Parathyroid adenoma (tissue), 2 donors: ENCODE measurements around the gene PLA2R1.

Experiments used
- H2AFZ ChIP-seq: fragments of 300-600 bp; sonication (generic); one replicate; pipeline ENCODE4 v1.7.0; 2017; ENCODE audit warnings: antibody characterized with exemption, mild to moderate bottlenecking
- H3K27ac ChIP-seq: fragments of 300-600 bp; sonication (generic); one replicate; pipeline ENCODE4 v1.7.0; 2017
- H3K27me3 ChIP-seq: fragments of 300-600 bp; sonication (generic); one replicate; pipeline ENCODE4 v1.7.0; 2017; ENCODE audit warnings: low read length; ENCODE audit not compliant: control insufficient read depth, insufficient read depth
- H3K36me3 ChIP-seq: fragments of 300-600 bp; sonication (generic); one replicate; pipeline ENCODE4 v1.7.0; 2017; ENCODE audit warnings: low read length; ENCODE audit not compliant: control insufficient read depth, insufficient read depth
- H3K4me1 ChIP-seq: fragments of 300-600 bp; sonication (generic); one replicate; pipeline ENCODE4 v1.7.0; 2017; ENCODE audit warnings: control low read depth
- H3K4me2 ChIP-seq: fragments of 300-600 bp; sonication (generic); one replicate; pipeline ENCODE4 v1.7.0; 2017; ENCODE audit warnings: low read length
- H3K4me3 ChIP-seq: fragments of 300-600 bp; sonication (generic); one replicate; pipeline ENCODE4 v1.7.0; 2017; ENCODE audit warnings: low read depth, low read length
- H3K79me2 ChIP-seq: fragments of 300-600 bp; sonication (generic); one replicate; pipeline ENCODE4 v1.7.0; 2017; ENCODE audit warnings: control low read depth
- H3K9ac ChIP-seq: fragments of 300-600 bp; sonication (generic); one replicate; pipeline ENCODE4 v1.7.0; 2017; ENCODE audit warnings: mild to moderate bottlenecking
- H3K9me3 ChIP-seq: fragments of 300-600 bp; sonication (generic); one replicate; pipeline ENCODE4 v1.7.0; 2017; ENCODE audit warnings: low read length; ENCODE audit not compliant: control insufficient read depth
- CTCF ChIP-seq: fragments of 300-600 bp; sonication (generic); IDR thresholded peaks from one replicate; pipeline ENCODE4 v1.7.0; 2017; ENCODE audit warnings: antibody characterized with exemption, mild to moderate bottlenecking
- donor health status: primary hyperparathyroidism.

Gene PLA2R1

GRCh38 chr2:159895258-159896065, 167.0 kb downstream of the PLA2R1 start:
- Histone ChIP-seq H3K9ac (no peak overlapping the region), H3K27ac (no peak overlapping the region), H2AFZ (no peak overlapping the region), H3K79me2 (no peaks in the 10 kb centered on the region), H3K36me3 (no peaks in the 10 kb centered on the region), H3K4me3 (no peak overlapping the region), H3K4me1 (no peaks in the 10 kb centered on the region), H3K9me3 (no peaks in the 10 kb centered on the region), H3K4me2 (no peak overlapping the region), H3K27me3 (no peaks in the 10 kb centered on the region)
- TF ChIP-seq CTCF, result no peak

DNA sequence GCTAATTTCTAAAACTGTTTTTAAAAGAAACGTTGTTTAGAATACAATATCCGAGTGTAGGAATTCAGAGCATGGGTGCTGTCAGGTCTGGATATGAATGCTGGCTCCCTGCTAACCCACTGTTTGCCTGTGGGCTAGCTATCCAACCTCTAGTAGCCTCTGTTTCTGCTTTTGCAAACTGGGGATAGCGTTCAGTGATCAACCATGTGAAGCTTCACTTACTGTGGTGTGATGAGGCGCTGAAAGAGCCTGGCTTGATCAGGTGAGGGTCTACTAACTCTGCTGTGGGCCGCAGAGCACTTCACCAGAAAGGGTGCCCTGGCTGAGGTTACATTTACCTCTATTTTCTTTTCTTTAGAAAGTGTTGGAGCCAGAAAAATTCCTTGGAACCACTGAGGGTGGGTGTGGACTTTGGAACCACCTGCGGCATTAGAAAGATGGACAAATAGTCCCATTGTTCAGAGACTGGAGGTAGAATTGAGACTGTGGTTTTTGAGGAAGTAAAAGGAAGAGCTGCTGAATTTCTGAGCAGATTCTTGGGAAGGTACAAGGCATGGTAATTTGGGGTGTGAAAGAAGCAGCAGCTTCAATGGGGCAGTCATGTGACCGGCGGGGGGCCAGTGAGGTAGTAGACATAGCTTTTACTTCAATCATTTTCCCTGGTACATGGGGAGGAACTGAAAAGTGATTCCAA, 168.1 kb downstream of the PLA2R1 start:
- Histone ChIP-seq H3K36me3 (no peaks in the 10 kb centered on the region), H3K4me1 (no peaks in the 10 kb centered on the region), H3K4me3 (no peak overlapping the region), H3K4me2 (no peak overlapping the region), H2AFZ (no peak overlapping the region), H3K27ac (no peak overlapping the region), H3K9me3 (no peaks in the 10 kb centered on the region), H3K9ac (no peak overlapping the region), H3K27me3 (no peaks in the 10 kb centered on the region), H3K79me2 (no peaks in the 10 kb centered on the region)
- TF ChIP-seq CTCF, result no peak

- Histone ChIP-seq H3K4me2 (no peak overlapping the region), H3K27ac (no peak overlapping the region), H3K27me3 (no peaks in the 10 kb centered on the region), H3K4me1 (no peaks in the 10 kb centered on the region), H3K9ac (no peak overlapping the region), H3K79me2 (no peaks in the 10 kb centered on the region), H2AFZ (no peak overlapping the region), H3K36me3 (no peaks in the 10 kb centered on the region), H3K4me3 (no peak overlapping the region), H3K9me3 (no peaks in the 10 kb centered on the region)
- TF ChIP-seq CTCF, result no peak
These were observed 169.2 kb downstream of the PLA2R1 start for GRCh38 chr2:159892990-159893810.

DNA sequence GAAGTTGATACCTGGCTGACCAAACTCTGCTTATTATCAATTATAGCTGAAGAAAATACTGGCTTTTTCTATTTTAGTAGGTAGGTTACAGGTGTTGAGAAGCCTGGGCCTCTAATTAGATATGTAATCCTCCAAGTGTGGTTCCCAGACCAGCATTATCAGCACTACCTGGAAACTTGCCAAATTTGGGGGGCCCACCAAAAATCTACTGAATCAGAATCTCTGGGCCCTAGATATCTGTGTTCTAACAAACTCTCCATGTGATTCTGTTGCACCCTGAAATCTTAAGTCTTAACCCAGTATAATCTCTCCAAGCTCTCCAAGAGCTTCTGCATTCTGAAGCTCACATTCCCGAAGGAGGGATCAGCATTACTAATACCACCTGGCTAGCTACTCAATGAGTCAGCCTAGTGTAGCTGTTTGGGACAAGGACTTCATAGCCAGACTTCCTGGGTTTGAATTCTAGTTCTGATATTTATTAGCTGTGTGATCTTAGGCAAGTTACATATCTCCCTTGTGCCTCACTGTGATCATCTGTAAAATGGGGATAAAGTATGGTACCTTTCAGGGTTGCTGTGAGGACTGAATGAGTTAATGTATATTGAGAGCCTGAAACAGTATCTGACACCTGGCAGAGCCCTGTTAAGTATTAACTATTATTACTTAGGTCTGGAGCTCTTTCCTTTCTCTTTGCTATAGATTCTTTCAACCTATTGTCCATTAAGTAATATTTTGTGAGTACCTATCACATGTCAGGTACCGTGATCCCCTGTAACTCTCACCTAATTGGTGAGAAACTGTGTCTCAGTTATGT, 170.3 kb downstream of the PLA2R1 start:
- H3K9me3 ChIP-seq, result no peaks in the 10 kb centered on the region
- H3K9ac ChIP-seq, result no peak overlapping the region
- no peaks in the 10 kb centered on the region for H3K27me3 ChIP-seq
- H3K27ac ChIP-seq, result no peak overlapping the region
- H3K4me2 ChIP-seq, result no peak overlapping the region
- no peak overlapping the region for H2AFZ ChIP-seq
- H3K79me2 ChIP-seq, result no peaks in the 10 kb centered on the region
- no peaks in the 10 kb centered on the region for H3K36me3 ChIP-seq
- H3K4me1 ChIP-seq, result no peaks in the 10 kb centered on the region
- no peak for TF ChIP-seq CTCF
- H3K4me3 ChIP-seq, result no peak overlapping the region
